Smooth muscle cell (in vitro differentiated cells): ENCODE results near the gene FAT4. TPM values are rescaled to one million over a fixed set of nuclear protein-coding genes. Genes with fewer than 3 reads are reported as not detected.

Experiments used
- DNase-seq: peaks from one replicate; lab custom pipeline; 2025; ENCODE audit not compliant: unreplicated experiment; lab: John Stamatoyannopoulos, UW
- H2AFZ ChIP-seq: fragments of 200-600 bp; sonication (generic); 2 replicates; pipeline ENCODE4 v1.6.0; 2016; ENCODE audit warnings: antibody characterized with exemption, low read depth, mild to moderate bottlenecking
- H3F3A ChIP-seq: fragments of 200-600 bp; sonication (generic); 2 replicates; pipeline ENCODE4 v1.6.0; 2017; ENCODE audit warnings: antibody characterized with exemption, low read depth
- H3K27ac ChIP-seq: fragments of 200-600 bp; sonication (generic); 2 replicates; pipeline ENCODE4 v1.5.1; 2016; ENCODE audit warnings: low read depth, mild to moderate bottlenecking
- H3K27me3 ChIP-seq: fragments of 200-600 bp; sonication (generic); 2 replicates; pipeline ENCODE4 v1.6.1; 2016; ENCODE audit warnings: low read depth, mild to moderate bottlenecking
- H3K36me3 ChIP-seq: fragments of 200-600 bp; sonication (generic); 2 replicates; pipeline ENCODE4 v1.5.1; 2016; ENCODE audit warnings: low read depth
- H3K4me1 ChIP-seq: fragments of 200-600 bp; sonication (generic); 2 replicates; pipeline ENCODE4 v1.5.1; 2016; ENCODE audit warnings: low read depth
- H3K4me2 ChIP-seq: fragments of 200-600 bp; sonication (generic); 2 replicates; pipeline ENCODE4 v1.6.0; 2016; ENCODE audit warnings: mild to moderate bottlenecking
- H3K4me3 ChIP-seq: fragments of 200-600 bp; sonication (generic); 2 replicates; pipeline ENCODE4 v1.5.1; 2016; ENCODE audit warnings: mild to moderate bottlenecking
- H3K79me2 ChIP-seq: fragments of 200-600 bp; sonication (generic); 2 replicates; pipeline ENCODE4 v1.6.0; 2016; ENCODE audit warnings: low read depth, mild to moderate bottlenecking
- H3K9ac ChIP-seq: fragments of 200-600 bp; sonication (generic); 2 replicates; pipeline ENCODE4 v1.6.0; 2016; ENCODE audit warnings: low read depth
- H3K9me3 ChIP-seq: fragments of 200-600 bp; sonication (generic); replicated peaks from 2 replicates; pipeline ENCODE4 v1.5.1; 2016; ENCODE audit warnings: low read depth
- H4K20me1 ChIP-seq: fragments of 200-600 bp; sonication (generic); 2 replicates; pipeline ENCODE4 v1.6.0; 2016; ENCODE audit warnings: low read depth
- WGBS: methylation state at CpG from one replicate; pipeline ENCODE4 v1.1.7; 2016; ENCODE audit warnings: low lambda C conversion rate; 5-methylcytosine and 5-hydroxymethylcytosine counted together
- polyA plus RNA-seq: library from polyadenylated mRNA; unstranded; fragments of >200 nt; fragmentation: Nextera tagmentation; extraction: Ambion mirVana; gene quantifications from 2 replicates; pipeline ENCODE4 v1.2.1, GENCODE V29; 2016
- total RNA-seq: library from RNA; depleted of rRNA; stranded (reverse); fragments of >200 nt; gene quantifications from 2 replicates; pipeline ENCODE4 v1.2.3, GENCODE V29; 2014
- TF ChIP-seq, protein P1 (sequence below): fragments of 200-600 bp; sonication (generic); IDR thresholded peaks from 2 replicates; pipeline ENCODE4 v1.5.1; 2017; ENCODE audit warnings: borderline replicate concordance, mild to moderate bottlenecking, antibody characterized with exemption; ENCODE audit not compliant: insufficient read depth, poor library complexity, severe bottlenecking

The FAT4 gene
- total and polyA plus RNA-seq, 2 experiments from 2014 or later, result 1.5 to 18.3 TPM

DNA sequence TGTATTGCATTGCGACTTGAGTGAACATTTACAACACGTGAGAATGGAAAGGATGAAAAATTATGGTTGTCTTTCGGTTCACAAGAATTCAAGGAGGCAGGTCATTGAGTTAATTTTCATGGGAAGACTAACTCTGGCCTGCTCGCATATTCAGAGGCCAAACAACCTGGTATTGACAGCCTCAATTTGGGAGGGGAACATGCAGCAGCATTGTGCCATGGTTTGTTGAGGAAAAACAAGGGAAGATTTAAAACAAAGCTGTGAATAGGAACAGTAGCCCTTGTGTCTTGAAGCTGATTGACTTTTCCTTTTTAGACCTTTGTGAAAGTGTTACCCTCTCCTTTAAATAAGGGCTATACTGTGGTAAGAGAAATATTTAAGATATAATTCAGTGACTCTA, 31.9 kb downstream of the FAT4 start:
- Histone ChIP-seq H3K27ac (no peak overlapping the region), H3F3A (no peaks in the 10 kb centered on the region), H3K9me3 (no peaks in the 10 kb centered on the region), H2AFZ (no peak overlapping the region), H3K4me1 (peaks cover 24% of the 10 kb centered on the region), H3K9ac (no peak overlapping the region), H3K79me2 (peaks cover 7% of the 10 kb centered on the region), H4K20me1 (no peaks in the 10 kb centered on the region), H3K4me3 (no peak overlapping the region), H3K27me3 (no peaks in the 10 kb centered on the region), H3K36me3 (no peaks in the 10 kb centered on the region), H3K4me2 (no peak overlapping the region)
- no peak for DNase-seq
- TF ChIP-seq, protein P1, sequence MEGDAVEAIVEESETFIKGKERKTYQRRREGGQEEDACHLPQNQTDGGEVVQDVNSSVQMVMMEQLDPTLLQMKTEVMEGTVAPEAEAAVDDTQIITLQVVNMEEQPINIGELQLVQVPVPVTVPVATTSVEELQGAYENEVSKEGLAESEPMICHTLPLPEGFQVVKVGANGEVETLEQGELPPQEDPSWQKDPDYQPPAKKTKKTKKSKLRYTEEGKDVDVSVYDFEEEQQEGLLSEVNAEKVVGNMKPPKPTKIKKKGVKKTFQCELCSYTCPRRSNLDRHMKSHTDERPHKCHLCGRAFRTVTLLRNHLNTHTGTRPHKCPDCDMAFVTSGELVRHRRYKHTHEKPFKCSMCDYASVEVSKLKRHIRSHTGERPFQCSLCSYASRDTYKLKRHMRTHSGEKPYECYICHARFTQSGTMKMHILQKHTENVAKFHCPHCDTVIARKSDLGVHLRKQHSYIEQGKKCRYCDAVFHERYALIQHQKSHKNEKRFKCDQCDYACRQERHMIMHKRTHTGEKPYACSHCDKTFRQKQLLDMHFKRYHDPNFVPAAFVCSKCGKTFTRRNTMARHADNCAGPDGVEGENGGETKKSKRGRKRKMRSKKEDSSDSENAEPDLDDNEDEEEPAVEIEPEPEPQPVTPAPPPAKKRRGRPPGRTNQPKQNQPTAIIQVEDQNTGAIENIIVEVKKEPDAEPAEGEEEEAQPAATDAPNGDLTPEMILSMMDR, result no peak
- 72% methylated on average over 4 of the region's 4 CpGs for WGBS

GRCh38 chr4:125350470-125351135, 35.8 kb downstream of the FAT4 start:
- 92% methylated on average over 4 of the region's 4 CpGs for WGBS

DNA sequence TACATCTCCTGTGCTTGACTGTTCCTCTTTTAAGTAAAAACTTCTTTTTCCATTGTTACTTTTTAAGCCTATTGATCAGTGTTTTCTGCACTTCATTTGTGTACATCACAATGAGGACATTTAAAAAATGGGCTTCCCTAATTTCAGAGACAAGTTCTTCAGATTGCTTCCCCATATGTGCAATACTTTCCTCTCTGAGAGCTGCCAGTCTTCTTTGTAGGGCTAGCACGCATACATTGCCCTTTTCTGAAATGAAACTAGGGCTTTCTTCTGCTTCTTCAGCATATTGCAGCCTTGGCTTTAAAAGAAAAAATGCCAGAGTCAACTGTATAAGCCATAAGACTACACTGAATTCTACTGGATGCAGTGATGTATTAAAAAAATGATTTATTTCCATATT, 37.8 kb downstream of the FAT4 start:
- no peak for DNase-seq
- Histone ChIP-seq H3K9ac (no peak overlapping the region), H4K20me1 (no peaks in the 10 kb centered on the region), H3K4me1 (peaks cover 31% of the 10 kb centered on the region), H3K27me3 (no peaks in the 10 kb centered on the region), H3K36me3 (no peaks in the 10 kb centered on the region), H3F3A (no peaks in the 10 kb centered on the region), H3K4me2 (no peak overlapping the region), H3K27ac (no peak overlapping the region), H3K79me2 (no peaks in the 10 kb centered on the region), H3K4me3 (no peak overlapping the region), H3K9me3 (no peaks in the 10 kb centered on the region), H2AFZ (no peak overlapping the region)
- TF ChIP-seq, protein P1, result no peak
- 91% methylated on average over 1 of the region's 1 CpG for WGBS

More at GRCh38 chr4:125350470-125351135, 35.8 kb downstream of the FAT4 start:
- H4K20me1 ChIP-seq, result no peaks in the 10 kb centered on the region
- H3K27me3 ChIP-seq, result no peaks in the 10 kb centered on the region
- no peaks in the 10 kb centered on the region for H3K9me3 ChIP-seq
- no peak for DNase-seq
- no peak overlapping the region for H2AFZ ChIP-seq
- no peaks in the 10 kb centered on the region for H3K36me3 ChIP-seq
- no peaks in the 10 kb centered on the region for H3F3A ChIP-seq
- no peak overlapping the region for H3K4me2 ChIP-seq
- H3K4me1 ChIP-seq, result peaks cover 31% of the 10 kb centered on the region
- no peaks in the 10 kb centered on the region for H3K79me2 ChIP-seq
- no peak overlapping the region for H3K9ac ChIP-seq
- H3K4me3 ChIP-seq, result no peak overlapping the region
- no peak overlapping the region for H3K27ac ChIP-seq
- TF ChIP-seq, protein P1, result no peak

DNA sequence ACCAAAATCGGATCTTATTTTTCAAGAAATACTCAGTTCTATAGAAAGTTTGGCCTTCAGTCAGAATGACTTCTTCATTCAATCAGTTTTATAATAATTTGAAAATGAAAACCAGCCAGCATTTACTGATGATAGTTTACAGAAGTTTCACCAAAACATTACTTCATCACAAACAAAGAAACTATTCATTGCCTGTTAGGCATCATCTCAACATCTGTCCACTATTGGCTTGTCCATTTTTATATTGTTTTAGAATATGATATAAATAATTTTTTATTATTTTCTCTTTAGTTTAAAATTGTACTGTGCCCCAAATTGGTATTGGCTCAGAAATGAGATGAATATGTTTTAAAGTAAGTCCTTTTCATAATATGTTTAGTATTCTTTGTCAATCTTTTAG, 38.4 kb downstream of the FAT4 start:
- Histone ChIP-seq H4K20me1 (no peaks in the 10 kb centered on the region), H3K27ac (no peak overlapping the region), H3K79me2 (no peaks in the 10 kb centered on the region), H2AFZ (no peak overlapping the region), H3K9me3 (no peaks in the 10 kb centered on the region), H3K9ac (no peak overlapping the region), H3K4me2 (no peak overlapping the region), H3K27me3 (no peaks in the 10 kb centered on the region), H3K36me3 (no peaks in the 10 kb centered on the region), H3F3A (no peaks in the 10 kb centered on the region), H3K4me1 (peaks cover 32% of the 10 kb centered on the region), H3K4me3 (no peak overlapping the region)
- TF ChIP-seq, protein P1, result no peak
- DNase-seq, result no peak
- WGBS, result 89% methylated on average over 1 of the region's 1 CpG
